ENCODE data around the gene KRT25. TPM values are rescaled to one million over a fixed set of nuclear protein-coding genes. Genes with fewer than 3 reads are reported as not detected.

KRT25 gene
- total RNA-seq, 3 donors from 2014 or later: not detected

DNA sequence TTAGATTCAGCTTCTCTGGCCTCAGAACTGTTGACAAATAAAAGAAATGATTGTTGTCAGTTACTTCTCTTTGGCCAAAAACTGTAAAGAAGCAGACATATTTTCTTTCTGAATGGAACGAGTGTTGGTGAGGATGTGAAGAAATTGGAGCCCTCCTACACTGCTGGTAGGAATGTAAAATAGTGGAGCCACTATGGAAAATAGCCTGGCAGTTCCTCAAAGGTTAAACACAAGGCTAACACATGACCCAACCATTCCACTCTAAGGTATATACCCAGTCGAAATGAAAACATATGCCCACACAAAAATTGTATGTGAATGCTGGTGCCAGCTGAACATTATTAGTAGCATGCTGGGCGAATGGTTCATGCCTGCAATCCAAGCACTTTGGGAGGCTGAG is 37.4 kb downstream of the KRT25 start:
- intact Hi-C loops (cut with DNase I; ENCODE audit: low total_unique reads): no loop called here
- no peak for DNase-seq (ENCODE audit: low spot score in 2 of 2)
- H3K27me3 ChIP-seq: no peaks in the 10 kb centered on the region
- H3K4me3 ChIP-seq: no peak overlapping the region
- H3K4me1 ChIP-seq: no peaks in the 10 kb centered on the region
- TF ChIP-seq, protein P1, sequence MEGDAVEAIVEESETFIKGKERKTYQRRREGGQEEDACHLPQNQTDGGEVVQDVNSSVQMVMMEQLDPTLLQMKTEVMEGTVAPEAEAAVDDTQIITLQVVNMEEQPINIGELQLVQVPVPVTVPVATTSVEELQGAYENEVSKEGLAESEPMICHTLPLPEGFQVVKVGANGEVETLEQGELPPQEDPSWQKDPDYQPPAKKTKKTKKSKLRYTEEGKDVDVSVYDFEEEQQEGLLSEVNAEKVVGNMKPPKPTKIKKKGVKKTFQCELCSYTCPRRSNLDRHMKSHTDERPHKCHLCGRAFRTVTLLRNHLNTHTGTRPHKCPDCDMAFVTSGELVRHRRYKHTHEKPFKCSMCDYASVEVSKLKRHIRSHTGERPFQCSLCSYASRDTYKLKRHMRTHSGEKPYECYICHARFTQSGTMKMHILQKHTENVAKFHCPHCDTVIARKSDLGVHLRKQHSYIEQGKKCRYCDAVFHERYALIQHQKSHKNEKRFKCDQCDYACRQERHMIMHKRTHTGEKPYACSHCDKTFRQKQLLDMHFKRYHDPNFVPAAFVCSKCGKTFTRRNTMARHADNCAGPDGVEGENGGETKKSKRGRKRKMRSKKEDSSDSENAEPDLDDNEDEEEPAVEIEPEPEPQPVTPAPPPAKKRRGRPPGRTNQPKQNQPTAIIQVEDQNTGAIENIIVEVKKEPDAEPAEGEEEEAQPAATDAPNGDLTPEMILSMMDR (IDR thresholded peaks at IDR 0.05): no peak
- TF ChIP-seq POLR2AphosphoS5 (IDR thresholded peaks at IDR 0.05) (no peak), POLR2A (IDR thresholded peaks at IDR 0.05) (no peak)
- H3K9me3 ChIP-seq: no peaks in the 10 kb centered on the region
- no peaks in the 10 kb centered on the region for H3K36me3 ChIP-seq
- H3K27ac ChIP-seq: no peak overlapping the region

DNA sequence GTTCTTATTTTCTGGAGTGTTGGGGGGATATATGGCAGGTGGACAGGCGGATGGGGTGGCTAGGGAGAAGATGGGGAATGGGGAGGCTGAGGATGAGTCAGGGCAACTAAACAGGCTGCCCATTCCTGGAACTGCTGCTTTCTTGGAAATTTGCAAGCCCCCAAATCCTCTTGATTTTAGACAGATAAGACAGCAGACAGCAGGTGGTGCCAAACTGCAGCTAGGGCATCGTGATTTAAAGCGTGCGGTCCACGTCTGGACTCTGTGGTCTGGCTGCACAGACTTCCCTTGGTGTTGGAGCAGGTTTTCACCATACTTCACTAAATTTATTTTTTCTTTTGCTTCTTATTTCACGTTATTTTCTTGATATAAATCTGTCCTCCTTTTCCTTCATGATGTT is 40.7 kb downstream of the KRT25 start:
- H3K9me3 ChIP-seq: no peaks in the 10 kb centered on the region
- H3K4me3 ChIP-seq: no peak overlapping the region
- no peak for DNase-seq (ENCODE audit: low spot score in 2 of 2)
- H3K36me3 ChIP-seq: no peaks in the 10 kb centered on the region
- TF ChIP-seq, protein P1 (IDR thresholded peaks at IDR 0.05): no peak
- TF ChIP-seq POLR2AphosphoS5 (IDR thresholded peaks at IDR 0.05): no peak
- no peak for TF ChIP-seq POLR2A (IDR thresholded peaks at IDR 0.05)
- no peaks in the 10 kb centered on the region for H3K27me3 ChIP-seq
- H3K27ac ChIP-seq: no peak overlapping the region
- intact Hi-C loops (cut with DNase I; ENCODE audit: low total_unique reads): no loop called here
- no peaks in the 10 kb centered on the region for H3K4me1 ChIP-seq

DNA sequence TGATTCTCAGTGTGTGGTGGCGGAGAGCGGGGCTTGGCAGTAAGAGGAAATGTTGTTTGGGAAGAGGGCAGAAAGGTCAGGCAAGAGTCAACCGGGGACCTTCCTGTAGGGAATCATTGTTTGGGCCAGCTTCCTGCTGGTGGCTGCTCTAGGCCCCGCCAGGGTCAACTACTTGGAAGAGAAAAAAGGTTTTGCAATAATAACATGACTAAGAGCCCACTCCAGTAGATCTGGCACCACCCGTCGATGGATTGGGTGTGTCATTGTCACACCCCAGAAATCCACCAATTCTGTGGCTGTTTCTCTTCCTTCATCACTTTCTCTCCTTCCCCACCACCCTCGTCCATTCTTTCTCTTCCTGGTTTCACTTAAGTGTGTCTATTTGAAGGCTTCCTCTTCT is 47.4 kb downstream of the KRT25 start:
- H3K27me3 ChIP-seq: no peaks in the 10 kb centered on the region
- no peak overlapping the region for H3K4me3 ChIP-seq
- DNase-seq (ENCODE audit: low spot score in 2 of 2): no peak
- H3K27ac ChIP-seq: no peak overlapping the region
- H3K4me1 ChIP-seq: no peaks in the 10 kb centered on the region
- intact Hi-C loops (cut with DNase I; ENCODE audit: low total_unique reads): no loop called here
- H3K36me3 ChIP-seq: no peaks in the 10 kb centered on the region
- TF ChIP-seq POLR2AphosphoS5 (IDR thresholded peaks at IDR 0.05) (peak in 1 of 3 donors; percentile 62), POLR2A (IDR thresholded peaks at IDR 0.05) (no peak)
- TF ChIP-seq, protein P1 (IDR thresholded peaks at IDR 0.05): no peak
- no peaks in the 10 kb centered on the region for H3K9me3 ChIP-seq

DNA sequence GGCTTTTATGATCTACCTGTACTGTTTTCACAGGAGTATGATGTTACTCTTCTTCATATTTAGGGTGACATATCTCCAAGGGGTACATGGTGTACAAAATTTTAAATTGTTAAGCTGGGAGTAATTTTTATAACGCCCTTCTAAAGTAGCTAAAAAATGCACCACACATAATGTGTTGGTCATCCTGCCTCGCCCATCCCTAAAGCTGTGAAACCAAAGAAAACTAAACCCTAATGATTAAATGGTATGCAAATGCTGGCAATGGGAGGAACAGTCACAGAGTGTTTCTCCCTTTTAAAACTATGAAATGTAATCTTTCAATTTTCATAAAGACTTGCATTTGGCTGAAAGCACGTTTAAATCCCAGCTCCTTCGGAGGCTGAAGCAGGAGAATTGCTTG is 49.5 kb downstream of the KRT25 start:
- no peaks in the 10 kb centered on the region for H3K36me3 ChIP-seq
- intact Hi-C loops (cut with DNase I; ENCODE audit: low total_unique reads): no loop called here
- no peak overlapping the region for H3K27ac ChIP-seq
- H3K4me1 ChIP-seq: no peaks in the 10 kb centered on the region
- H3K9me3 ChIP-seq: no peaks in the 10 kb centered on the region
- H3K4me3 ChIP-seq: no peak overlapping the region
- no peaks in the 10 kb centered on the region for H3K27me3 ChIP-seq
- no peak for DNase-seq (ENCODE audit: low spot score in 2 of 2)
- TF ChIP-seq, protein P1 (IDR thresholded peaks at IDR 0.05): no peak
- TF ChIP-seq POLR2A (IDR thresholded peaks at IDR 0.05) (no peak), POLR2AphosphoS5 (IDR thresholded peaks at IDR 0.05) (no peak)

DNA sequence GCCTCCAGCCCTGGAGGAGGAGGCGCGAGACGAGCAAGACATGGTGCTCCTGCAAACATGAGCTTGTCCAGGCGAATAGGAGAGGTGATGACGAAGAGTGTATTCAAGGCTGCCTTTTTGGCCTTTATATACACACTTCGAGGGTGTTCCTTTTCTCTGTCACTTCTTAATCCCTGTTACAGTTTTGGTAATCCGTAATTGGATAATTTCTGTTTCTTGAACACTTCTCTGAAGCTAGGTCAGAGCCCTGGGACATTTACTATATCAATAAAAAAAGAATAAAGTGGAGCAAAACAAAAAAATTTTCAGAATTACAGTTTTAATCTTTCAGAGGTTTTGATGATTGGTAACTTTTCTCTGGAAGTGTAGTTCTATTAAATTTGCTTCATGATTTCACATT is 51.5 kb downstream of the KRT25 start, which contains the start of gene KRT24:
Gene KRT24, minus strand, starts transcription at position 101 of the 400 bp plus-strand sequence. Its CDS starts 59 bp downstream, at position 42.
- H3K4me3 ChIP-seq: no peak within 1 kb of the TSS
- H3K36me3 ChIP-seq: no peaks in the 10 kb centered on the region
- TF ChIP-seq POLR2A (IDR thresholded peaks at IDR 0.05): no peak
- H3K9me3 ChIP-seq: no peaks in the 10 kb centered on the region
- intact Hi-C loops (cut with DNase I; ENCODE audit: low total_unique reads): no loop called here
- no peaks in the 10 kb centered on the region for H3K27me3 ChIP-seq
- H3K27ac ChIP-seq: no peak within 1 kb of the TSS
- no peaks in the 10 kb centered on the region for H3K4me1 ChIP-seq
- no peak for DNase-seq (ENCODE audit: low spot score in 2 of 2)

DNA sequence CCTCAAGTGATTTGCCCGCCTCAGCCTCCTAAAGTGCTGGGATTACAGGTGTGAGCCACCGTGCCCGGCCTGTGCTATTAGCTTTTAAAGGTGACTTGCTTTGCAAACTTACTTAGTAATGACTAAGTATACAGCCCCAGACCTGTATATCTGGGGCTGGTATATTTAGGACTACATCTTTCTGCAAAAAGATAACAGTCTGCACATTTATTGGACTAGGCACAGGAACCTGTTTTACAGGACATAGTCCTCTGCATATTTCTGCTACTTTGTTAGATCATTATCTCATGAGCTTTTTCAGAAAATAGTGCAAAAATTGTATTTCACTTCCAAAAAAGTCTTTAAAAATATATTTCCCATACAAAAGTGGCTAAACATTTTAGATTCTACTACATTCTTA is 52.9 kb downstream of the KRT25 start:
- TF ChIP-seq POLR2AphosphoS5 (IDR thresholded peaks at IDR 0.05) (no peak), POLR2A (IDR thresholded peaks at IDR 0.05) (no peak)
- TF ChIP-seq, protein P1 (IDR thresholded peaks at IDR 0.05): no peak
- intact Hi-C loops (cut with DNase I; ENCODE audit: low total_unique reads): no loop called here
- no peak for DNase-seq (ENCODE audit: low spot score in 2 of 2)

More for the DNA sequence above, 52.9 kb downstream of the KRT25 start:
- Histone ChIP-seq H3K4me3 (no peak overlapping the region), H3K36me3 (no peaks in the 10 kb centered on the region), H3K27ac (no peak overlapping the region), H3K4me1 (no peaks in the 10 kb centered on the region), H3K9me3 (no peaks in the 10 kb centered on the region), H3K27me3 (no peaks in the 10 kb centered on the region)
